ENCODE data around the gene SNAP91.

DNA sequence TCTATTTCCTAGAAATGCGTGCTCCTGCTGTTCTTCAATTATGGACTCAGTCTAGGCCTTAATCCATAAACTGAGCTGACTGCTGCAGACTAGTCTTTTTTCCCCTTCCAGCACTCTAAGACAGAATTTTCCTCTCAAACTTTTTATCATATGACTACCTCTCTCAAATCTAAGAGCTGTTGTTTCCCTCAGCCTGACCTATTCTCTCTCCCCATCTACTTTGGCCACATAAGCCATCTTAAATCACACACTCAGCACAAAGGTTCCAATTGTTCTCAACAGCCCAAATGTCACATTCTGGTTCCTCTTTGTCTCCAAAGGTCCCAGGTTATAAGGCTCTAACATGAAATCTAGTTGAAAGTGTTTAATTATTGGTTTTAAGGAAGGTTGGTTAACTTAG, 111.4 kb downstream of the SNAP91 start:
- TF ChIP-seq POLR2AphosphoS5 (IDR thresholded peaks at IDR 0.05) (no peak), EP300 (conservative IDR thresholded peaks at IDR 0.05; ENCODE audit: poor library complexity, severe bottlenecking) (no peak), SMC3 (conservative IDR thresholded peaks at IDR 0.05; ENCODE audit: poor library complexity) (no peak)
- TF ChIP-seq, protein P1, sequence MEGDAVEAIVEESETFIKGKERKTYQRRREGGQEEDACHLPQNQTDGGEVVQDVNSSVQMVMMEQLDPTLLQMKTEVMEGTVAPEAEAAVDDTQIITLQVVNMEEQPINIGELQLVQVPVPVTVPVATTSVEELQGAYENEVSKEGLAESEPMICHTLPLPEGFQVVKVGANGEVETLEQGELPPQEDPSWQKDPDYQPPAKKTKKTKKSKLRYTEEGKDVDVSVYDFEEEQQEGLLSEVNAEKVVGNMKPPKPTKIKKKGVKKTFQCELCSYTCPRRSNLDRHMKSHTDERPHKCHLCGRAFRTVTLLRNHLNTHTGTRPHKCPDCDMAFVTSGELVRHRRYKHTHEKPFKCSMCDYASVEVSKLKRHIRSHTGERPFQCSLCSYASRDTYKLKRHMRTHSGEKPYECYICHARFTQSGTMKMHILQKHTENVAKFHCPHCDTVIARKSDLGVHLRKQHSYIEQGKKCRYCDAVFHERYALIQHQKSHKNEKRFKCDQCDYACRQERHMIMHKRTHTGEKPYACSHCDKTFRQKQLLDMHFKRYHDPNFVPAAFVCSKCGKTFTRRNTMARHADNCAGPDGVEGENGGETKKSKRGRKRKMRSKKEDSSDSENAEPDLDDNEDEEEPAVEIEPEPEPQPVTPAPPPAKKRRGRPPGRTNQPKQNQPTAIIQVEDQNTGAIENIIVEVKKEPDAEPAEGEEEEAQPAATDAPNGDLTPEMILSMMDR (IDR thresholded peaks at IDR 0.05; ENCODE audit: poor library complexity, severe bottlenecking): no peak
